Activated CD4-positive, alpha-beta memory T cell treated with anti-CD3 and anti-CD28 coated beads, Interleukin-2, amount 10 ng/mL, durations not matched to agents 7 days and 5 days (primary cell): Measurements from ENCODE around the gene DCP1A. TPM values are rescaled to one million over a fixed set of nuclear protein-coding genes. Genes with fewer than 3 reads are reported as not detected.

Experiments
- CTCF ChIA-PET: fragments of 350-600 bp; sonication (Branson Sonifier 250); formaldehyde crosslinking; loops from one replicate; lab custom pipeline; 2021; ENCODE audit warnings: antibody characterized with exemption, inconsistent platforms; lab: Charles Lee
- POLR2A ChIA-PET: fragments of 350-600 bp; sonication (Branson Sonifier 250); formaldehyde crosslinking; loops from one replicate; lab custom pipeline; 2021; ENCODE audit warnings: antibody characterized with exemption; lab: Charles Lee
- DNase-seq: peaks from one replicate; pipeline ENCODE4 v3.0.0-alpha.2; 2020
- H3K27ac Mint-ChIP-seq: one replicate; pipeline ENCODE4 v1.8.0; 2021; ENCODE audit warnings: mild to moderate bottlenecking, mixed read lengths
- H3K27me3 Mint-ChIP-seq: one replicate; pipeline ENCODE4 v1.8.0; 2021; ENCODE audit warnings: mixed read lengths
- H3K36me3 Mint-ChIP-seq: one replicate; pipeline ENCODE4 v1.8.0; 2021; ENCODE audit warnings: low read depth, mixed read lengths
- H3K4me1 Mint-ChIP-seq: one replicate; pipeline ENCODE4 v1.8.0; 2021; ENCODE audit warnings: mixed read lengths
- H3K4me3 Mint-ChIP-seq: one replicate; pipeline ENCODE4 v1.8.0; 2021; ENCODE audit warnings: mild to moderate bottlenecking, mixed read lengths
- H3K9me3 Mint-ChIP-seq: one replicate; pipeline ENCODE4 v1.8.0; 2021; ENCODE audit warnings: mixed read lengths
- total RNA-seq, 2 experiments: library from RNA; stranded (reverse); gene quantifications; one replicate each; pipeline ENCODE4 v1.2.3, GENCODE V29; 2021

The DCP1A gene
- total RNA-seq, 2 experiments from 2014 or later = 33.0 to 34.7 TPM

GRCh38 chr3:53238051-53238850, 109.1 kb downstream of the DCP1A start:
- peaks cover 28% of the 10 kb centered on the region for H3K4me1 Mint-ChIP-seq
- ChIA-PET POLR2A (no interaction called here), CTCF (interaction anchor here (0.5 kb wide), 1 partner anchor 32 kb away, joined by 3 read pairs; no protein-coding TSS in a partner anchor)
- H3K27ac Mint-ChIP-seq = no peak overlapping the region
- no peak overlapping the region for H3K4me3 Mint-ChIP-seq
- H3K27me3 Mint-ChIP-seq = no peaks in the 10 kb centered on the region
- no peak for DNase-seq
- no peaks in the 10 kb centered on the region for H3K9me3 Mint-ChIP-seq
- peaks cover 44% of the 10 kb centered on the region for H3K36me3 Mint-ChIP-seq

- peaks cover 26% of the 10 kb centered on the region for H3K4me1 Mint-ChIP-seq
- H3K36me3 Mint-ChIP-seq = peaks cover 57% of the 10 kb centered on the region
- no peaks in the 10 kb centered on the region for H3K9me3 Mint-ChIP-seq
- DNase-seq = peak; percentile 32
- ChIA-PET CTCF (interaction anchor here (1.2 to 1.3 kb wide), 2 partner anchors 13 to 50 kb away, joined by 3 read pairs; no protein-coding TSS in a partner anchor), POLR2A (interaction anchor here (1.2 kb wide), 1 partner anchor 76 kb away, joined by 3 read pairs; no protein-coding TSS in a partner anchor)
- H3K4me3 Mint-ChIP-seq = no peak overlapping the region
- H3K27me3 Mint-ChIP-seq = no peaks in the 10 kb centered on the region
- peak overlapping the region; percentile 53 for H3K27ac Mint-ChIP-seq
These were observed 111.1 kb downstream of the DCP1A start for GRCh38 chr3:53236112-53236841.

- H3K27ac Mint-ChIP-seq = peak overlapping the region; percentile 49
- H3K27me3 Mint-ChIP-seq = no peaks in the 10 kb centered on the region
- no peaks in the 10 kb centered on the region for H3K9me3 Mint-ChIP-seq
- peaks cover 26% of the 10 kb centered on the region for H3K4me1 Mint-ChIP-seq
- CTCF ChIA-PET = no interaction called here
- DNase-seq = no peak
- no peak overlapping the region for H3K4me3 Mint-ChIP-seq
- peaks cover 57% of the 10 kb centered on the region for H3K36me3 Mint-ChIP-seq
- POLR2A ChIA-PET = interaction anchor here (1.1 to 1.2 kb wide), 2 partner anchors 13 to 14 kb away, joined by 3 read pairs; no protein-coding TSS in a partner anchor
These were observed 111.8 kb downstream of the DCP1A start for GRCh38 chr3:53235545-53235944.

GRCh38 chr3:53234841-53235232, 112.5 kb downstream of the DCP1A start:
- ChIA-PET CTCF (interaction anchor here (0.8 kb wide), 1 partner anchor 121 kb away, joined by 3 read pairs; no protein-coding TSS in a partner anchor), POLR2A (interaction anchor here (1.1 to 2.2 kb wide), 3 partner anchors 12 to 20 kb away, joined by 3 to 9 read pairs (median 3); partner anchors contain the start of gene TKT)
- H3K27me3 Mint-ChIP-seq = no peaks in the 10 kb centered on the region
- DNase-seq = no peak
- H3K4me1 Mint-ChIP-seq = peaks cover 26% of the 10 kb centered on the region
- peaks cover 57% of the 10 kb centered on the region for H3K36me3 Mint-ChIP-seq
- no peaks in the 10 kb centered on the region for H3K9me3 Mint-ChIP-seq
- no peak overlapping the region for H3K4me3 Mint-ChIP-seq
- peak overlapping the region; percentile 70 for H3K27ac Mint-ChIP-seq

GRCh38 chr3:53234130-53234840, 113.1 kb downstream of the DCP1A start:
- ChIA-PET POLR2A (interaction anchor here (1.1 to 2.2 kb wide), 3 partner anchors 12 to 21 kb away, joined by 3 to 9 read pairs (median 3); partner anchors contain the start of gene TKT), CTCF (interaction anchor here (0.8 kb wide), 2 partner anchors 20 to 120 kb away, joined by 3 read pairs; no protein-coding TSS in a partner anchor)
- Mint-ChIP-seq H3K36me3 (peaks cover 56% of the 10 kb centered on the region), H3K27me3 (no peaks in the 10 kb centered on the region), H3K9me3 (no peaks in the 10 kb centered on the region), H3K4me1 (peaks cover 26% of the 10 kb centered on the region), H3K27ac (peak overlapping the region; percentile 70), H3K4me3 (no peak overlapping the region)
- DNase-seq = peak; percentile 26

Other genes with a start within 250 kb of the DCP1A start
- 10 to 100 TPM; 26.4 to 27.6 TPM for gene RFT1, start 217.1 kb downstream of the DCP1A start, total RNA-seq
- 10 to 100 TPM; 23.4 to 24.8 TPM for gene PRKCD, start 186.3 kb downstream of the DCP1A start, total RNA-seq
- 100 to 1,000 TPM; 238 to 240 TPM for gene TKT, start 91.5 kb downstream of the DCP1A start, total RNA-seq
- gene CACNA1D, start 147.1 kb upstream of the DCP1A start, total RNA-seq = 1 to 10 TPM; 2.5 to 3.2 TPM